GM12878 (cell line): Measurements from ENCODE around the gene ZFP3. TPM values are rescaled to one million over a fixed set of nuclear protein-coding genes. Genes with fewer than 3 reads are reported as not detected.

ENCODE experiments used
- ATAC-seq: fragments of 200-7000 bp; cut with Tn5 transposase; 3 replicates; pipeline ENCODE4 v1.9.1; 2020; ENCODE audit warnings: mild to moderate bottlenecking, moderate library complexity
- BruUV-seq: library from RNA; stranded (reverse); fragments of 400-500 nt; replicated peaks from 2 replicates; lab custom pipeline; 2021; lab: Mats Ljungman, UMichigan
- CTCF ChIA-PET: fragments of 300-600 bp; sonication (Branson Sonifier 250); formaldehyde crosslinking; extraction: SDS; loops from one replicate; lab custom pipeline; 2021; ENCODE audit warnings: inconsistent platforms; lab: Yijun Ruan, JAX
- POLR2A ChIA-PET: fragments of 350-600 bp; formaldehyde crosslinking; extraction: SDS; loops from one replicate; lab custom pipeline; 2021; ENCODE audit warnings: inconsistent platforms; lab: Charles Lee
- RAD21 ChIA-PET: fragments of 300-600 bp; sonication (Branson Sonifier 250); formaldehyde crosslinking; loops from one replicate; lab custom pipeline; 2023; ENCODE audit warnings: antibody characterized with exemption; ENCODE audit not compliant: unreplicated experiment; lab: Charles Lee
- SMC1A ChIA-PET: fragments of 300-600 bp; sonication (Branson Sonifier 250); formaldehyde crosslinking; loops from one replicate; lab custom pipeline; 2023; ENCODE audit not compliant: unreplicated experiment, uncharacterized antibody; lab: Charles Lee
- DNase-seq: peaks from one replicate; pipeline ENCODE4 v3.0.0-alpha.2; 2011; ENCODE audit warnings: low read depth, low spot score
- FAIRE-seq: peaks from 3 replicates; lab custom pipeline; 2011; peaks lifted over from hg19 to GRCh38; lab: Jason Lieb, UNC
- H2AFZ ChIP-seq: 2 replicates; pipeline ENCODE4 v1.6.0; 2011; ENCODE audit warnings: low read depth, low read length, control low read depth; ENCODE audit not compliant: control insufficient read depth
- H3K27ac ChIP-seq: 2 replicates; pipeline ENCODE4 v1.5.1; 2011; ENCODE audit warnings: control low read depth; ENCODE audit not compliant: control insufficient read depth, insufficient read depth
- H3K27me3 ChIP-seq, 2 experiments: replicated peaks in 1 of 2; 2 replicates each; pipeline versions ENCODE4 v1.6.0 to v1.6.1; 2011; ENCODE audit warnings: low read length in 1 of 2; ENCODE audit not compliant: control insufficient read depth in 2 of 2, insufficient read depth in 2 of 2
- H3K36me3 ChIP-seq, 2 experiments: 2 replicates each; pipeline ENCODE4 v1.5.1; 2011; ENCODE audit warnings: low read length in 1 of 2; ENCODE audit not compliant: control insufficient read depth in 2 of 2, insufficient read depth in 2 of 2
- H3K4me1 ChIP-seq: 2 replicates; pipeline ENCODE4 v1.6.1; 2011; ENCODE audit warnings: mild to moderate bottlenecking, low read length, moderate library complexity, mixed read lengths; ENCODE audit not compliant: control insufficient read depth, insufficient read depth
- H3K4me2 ChIP-seq: 2 replicates; pipeline ENCODE4 v1.6.0; 2011; ENCODE audit warnings: control low read depth; ENCODE audit not compliant: control insufficient read depth, insufficient read depth
- H3K4me3 ChIP-seq: fragments of 200-600 bp; sonication (generic); 2 replicates; pipeline ENCODE4 v1.5.1; 2016
- H3K79me2 ChIP-seq: 2 replicates; pipeline ENCODE4 v1.6.0; 2011; ENCODE audit warnings: low read length; ENCODE audit not compliant: control insufficient read depth, insufficient read depth
- H3K9ac ChIP-seq: 2 replicates; pipeline ENCODE4 v1.8.0; 2011; ENCODE audit warnings: low read length, control low read depth, mixed read lengths; ENCODE audit not compliant: control insufficient read depth, insufficient read depth
- H3K9me3 ChIP-seq: replicated peaks from 3 replicates; pipeline ENCODE4 v1.5.1; 2011; ENCODE audit warnings: mild to moderate bottlenecking, low read length; ENCODE audit not compliant: control insufficient read depth, insufficient read depth
- H4K20me1 ChIP-seq: 2 replicates; pipeline ENCODE4 v1.6.0; 2011; ENCODE audit not compliant: control insufficient read depth, insufficient read depth
- FOXM1 ChIP-seq: IDR thresholded peaks from 2 replicates; pipeline ENCODE4 v1.6.1; 2012; ENCODE audit warnings: low read depth, mild to moderate bottlenecking, inconsistent platforms, low read length, moderate library complexity
- HDAC2 ChIP-seq: fragments of 200-600 bp; sonication (generic); IDR thresholded peaks from 2 replicates; pipeline ENCODE4 v1.6.1; 2017
- HDAC6 ChIP-seq: fragments of 200-600 bp; sonication (generic); IDR thresholded peaks from one replicate; pipeline ENCODE4 v1.8.0; 2017; ENCODE audit warnings: antibody characterized with exemption; ENCODE audit not compliant: unreplicated experiment
- KDM1A ChIP-seq: fragments of 200-600 bp; sonication (generic); IDR thresholded peaks from 2 replicates; pipeline ENCODE4 v1.6.1; 2016; ENCODE audit warnings: borderline replicate concordance
- NFXL1 ChIP-seq: fragments of 450-650 bp; IDR thresholded peaks from 2 replicates; pipeline ENCODE4 v1.6.1; 2017; ENCODE audit warnings: antibody characterized with exemption, mild to moderate bottlenecking, borderline replicate concordance
- NFYA ChIP-seq: IDR thresholded peaks from 2 replicates; pipeline ENCODE4 v1.6.1; 2011; ENCODE audit warnings: low read depth, mild to moderate bottlenecking, low read length, improper control_type of control experiment, borderline replicate concordance
- SMARCA5 ChIP-seq: fragments of 450-650 bp; IDR thresholded peaks from 2 replicates; pipeline ENCODE4 v1.6.1; 2017; ENCODE audit warnings: mild to moderate bottlenecking
- ZZZ3 ChIP-seq: IDR thresholded peaks from 2 replicates; pipeline ENCODE4 v1.6.1; 2011; ENCODE audit warnings: low read depth; ENCODE audit not compliant: control insufficient read depth, insufficient read length
- WGBS: methylation state at CpG from one replicate; pipeline ENCODE4 v1.1.6; 2016; ENCODE audit warnings: low lambda C conversion rate; ENCODE audit not compliant: insufficient replicate concordance, insufficient coverage; ENCODE audit errors: missing lambda C conversion rate; 5-methylcytosine and 5-hydroxymethylcytosine counted together
- in situ Hi-C: fragments of 300-500 bp; cut with MboI; formaldehyde crosslinking; loops from 9 replicates; pipeline ENCODE4 v1.14.3; 2018; ENCODE audit warnings: mixed read lengths
- intact Hi-C: fragments of 100-400 bp; cut with micrococcal nuclease; formaldehyde crosslinking; loops from one replicate; pipeline ENCODE4 v1.14.2; 2022; ENCODE audit not compliant: unreplicated experiment
- polyA plus RNA-seq, 11 experiments: library from polyadenylated mRNA; depleted of rRNA in 4 of 11; unstranded in 6 of 11; stranded (reverse) in 5 of 11; fragments of >200 nt; fragmentation: Nextera tagmentation in 4 of 11; fragmentation: Illumina TruSeq in 1 of 11; extraction: Ambion mirVana in 4 of 11; extraction: Trizol in 1 of 11; gene quantifications; 1 replicate in 1 of 11; 2 replicates in 10 of 11; pipeline versions ENCODE4 v1.2.1 to v1.2.3, GENCODE V29; 2011 to 2016; ENCODE audit warnings: inconsistent platforms in 2 of 11, missing spikeins in 2 of 11, low read depth in 1 of 11
- total RNA-seq, 4 experiments: library from RNA; depleted of rRNA in 3 of 4; stranded (reverse); fragments of >200 nt in 3 of 4; fragmentation: Illumina TruSeq in 1 of 4; extraction: Trizol in 1 of 4; gene quantifications; 2 replicates each; pipeline versions ENCODE4 v1.2.1 to v1.2.3, GENCODE V29; 2013 to 2021
- TF ChIP-seq, protein P1 (sequence below): fragments of 450-650 bp; formaldehyde crosslinking; IDR thresholded peaks from 2 replicates; pipeline ENCODE4 v1.4.0; 2020; ENCODE audit warnings: mild to moderate bottlenecking, moderate library complexity

ZFP3 gene
- total and polyA plus RNA-seq, 10 of the 15 experiments (the other 5 are each of a cell fraction or from before 2014, with no cell fraction given): 0.37 to 4.1 (median 1.6) TPM

DNA sequence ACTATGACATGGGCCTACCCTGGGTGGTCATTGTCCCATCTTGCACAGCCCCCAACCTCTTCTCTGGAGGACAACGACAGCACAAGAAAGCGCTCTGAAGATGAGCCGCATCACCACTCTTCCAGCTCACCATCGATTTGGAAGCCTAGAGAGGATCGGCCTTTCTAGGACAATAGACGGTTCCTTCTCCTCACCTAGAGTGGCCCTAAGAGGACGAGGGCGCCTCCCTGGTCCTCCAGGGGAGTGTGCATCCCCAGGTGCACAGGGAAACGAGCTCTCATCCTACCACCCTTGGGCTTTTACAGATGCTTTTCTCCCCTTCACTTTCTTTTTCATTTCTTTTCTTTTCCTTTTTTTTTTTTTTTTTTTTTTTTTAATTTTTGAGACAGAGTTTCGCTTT lies 22.7 kb upstream of the ZFP3 start:
- intact Hi-C loops (no loop called here), in situ Hi-C loops (no loop called here)
- Histone ChIP-seq H2AFZ (no peak overlapping the region), H3K4me3 (no peak overlapping the region), H3K36me3 (no peaks in the 10 kb centered on the region), H3K27ac (no peak overlapping the region), H4K20me1 (no peaks in the 10 kb centered on the region), H3K9me3 (no peaks in the 10 kb centered on the region), H3K4me1 (no peaks in the 10 kb centered on the region), H3K4me2 (no peak overlapping the region), H3K27me3 (no peaks in the 10 kb centered on the region), H3K9ac (no peak overlapping the region), H3K79me2 (no peaks in the 10 kb centered on the region)
- ATAC-seq: no peak
- TF ChIP-seq NFYA (no peak), HDAC6 (no peak), SMARCA5 (no peak), HDAC2 (no peak), NFXL1 (no peak), KDM1A (no peak), ZZZ3 (no peak), FOXM1 (no peak)
- TF ChIP-seq, protein P1, sequence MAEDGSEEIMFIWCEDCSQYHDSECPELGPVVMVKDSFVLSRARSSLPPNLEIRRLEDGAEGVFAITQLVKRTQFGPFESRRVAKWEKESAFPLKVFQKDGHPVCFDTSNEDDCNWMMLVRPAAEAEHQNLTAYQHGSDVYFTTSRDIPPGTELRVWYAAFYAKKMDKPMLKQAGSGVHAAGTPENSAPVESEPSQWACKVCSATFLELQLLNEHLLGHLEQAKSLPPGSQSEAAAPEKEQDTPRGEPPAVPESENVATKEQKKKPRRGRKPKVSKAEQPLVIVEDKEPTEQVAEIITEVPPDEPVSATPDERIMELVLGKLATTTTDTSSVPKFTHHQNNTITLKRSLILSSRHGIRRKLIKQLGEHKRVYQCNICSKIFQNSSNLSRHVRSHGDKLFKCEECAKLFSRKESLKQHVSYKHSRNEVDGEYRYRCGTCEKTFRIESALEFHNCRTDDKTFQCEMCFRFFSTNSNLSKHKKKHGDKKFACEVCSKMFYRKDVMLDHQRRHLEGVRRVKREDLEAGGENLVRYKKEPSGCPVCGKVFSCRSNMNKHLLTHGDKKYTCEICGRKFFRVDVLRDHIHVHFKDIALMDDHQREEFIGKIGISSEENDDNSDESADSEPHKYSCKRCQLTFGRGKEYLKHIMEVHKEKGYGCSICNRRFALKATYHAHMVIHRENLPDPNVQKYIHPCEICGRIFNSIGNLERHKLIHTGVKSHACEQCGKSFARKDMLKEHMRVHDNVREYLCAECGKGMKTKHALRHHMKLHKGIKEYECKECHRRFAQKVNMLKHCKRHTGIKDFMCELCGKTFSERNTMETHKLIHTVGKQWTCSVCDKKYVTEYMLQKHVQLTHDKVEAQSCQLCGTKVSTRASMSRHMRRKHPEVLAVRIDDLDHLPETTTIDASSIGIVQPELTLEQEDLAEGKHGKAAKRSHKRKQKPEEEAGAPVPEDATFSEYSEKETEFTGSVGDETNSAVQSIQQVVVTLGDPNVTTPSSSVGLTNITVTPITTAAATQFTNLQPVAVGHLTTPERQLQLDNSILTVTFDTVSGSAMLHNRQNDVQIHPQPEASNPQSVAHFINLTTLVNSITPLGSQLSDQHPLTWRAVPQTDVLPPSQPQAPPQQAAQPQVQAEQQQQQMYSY (CRISPR knock-in tag): no peak
- FAIRE-seq: no peak
- ChIA-PET CTCF (no interaction called here), RAD21 (no interaction called here), POLR2A (interaction anchor here (0.6 kb wide), 1 partner anchor 59 kb away, joined by 4 read pairs; no protein-coding TSS in a partner anchor), SMC1A (no interaction called here)
- WGBS: 74% methylated on average over 9 of the region's 10 CpGs
- BruUV-seq: no TSS peak
- DNase-seq: no peak
